Epithelial cell of esophagus (primary cell): ENCODE measurements around the gene LIN37.

ENCODE experiments used
- DNase-seq: peaks from one replicate; pipeline ENCODE4 v3.0.0; 2010; ENCODE audit warnings: low read depth
- H3K4me3 ChIP-seq: 2 replicates; pipeline ENCODE4 v1.5.1; 2011; ENCODE audit warnings: mild to moderate bottlenecking, low read length, control low read depth
- CTCF ChIP-seq: IDR thresholded peaks from 2 replicates; pipeline ENCODE4 v1.5.1; 2011; ENCODE audit warnings: low read depth, mild to moderate bottlenecking, low read length, control low read depth, inconsistent platforms; ENCODE audit not compliant: insufficient read depth; ENCODE audit errors: missing control alignments

The LIN37 gene

GRCh38 chr19:35796645-35797542 is 48.5 kb downstream of the LIN37 start:
- TF ChIP-seq CTCF: no peak
- no peak for DNase-seq
- no peak overlapping the region for H3K4me3 ChIP-seq

- no peak for TF ChIP-seq CTCF
- DNase-seq: no peak
- no peak overlapping the region for H3K4me3 ChIP-seq
These were observed 49.3 kb downstream of the LIN37 start for GRCh38 chr19:35797663-35798062.

GRCh38 chr19:35801828-35802227 is 53.5 kb downstream of the LIN37 start:
- DNase-seq: no peak
- H3K4me3 ChIP-seq: no peak overlapping the region
- TF ChIP-seq CTCF: no peak
